GM18517 (cell line): Measurements from ENCODE around the gene HOXD3.

Experiments
- ATAC-seq: cut with Tn5 transposase; IDR thresholded peaks from one replicate; pipeline ENCODE4 v1.9.1; 2021; ENCODE audit warnings: mild to moderate bottlenecking, moderate library complexity; ENCODE audit not compliant: unreplicated experiment

The HOXD3 gene

GRCh38 chr2:176148751-176149421, 8.2 kb upstream of the HOXD3 start:
- no peak for ATAC-seq

GRCh38 chr2:176149481-176149938, 7.6 kb upstream of the HOXD3 start:
- ATAC-seq = no peak

- no peak for ATAC-seq
These were observed 7.0 kb upstream of the HOXD3 start for GRCh38 chr2:176149939-176150583.

- no peak for ATAC-seq
These were observed 6.3 kb upstream of the HOXD3 start for GRCh38 chr2:176150584-176151441.

GRCh38 chr2:176151442-176152287, 5.4 kb upstream of the HOXD3 start, which contains the start of gene HOXD4:
Gene HOXD4 (plus strand): TSS chr2:176151550. CDS start chr2:176151634, 84 bp downstream.
- ATAC-seq = no peak

- ATAC-seq = no peak
These were observed 4.5 kb upstream of the HOXD3 start for GRCh38 chr2:176152350-176153181.

GRCh38 chr2:176154576-176155252, 2.4 kb upstream of the HOXD3 start:
- ATAC-seq = no peak

- ATAC-seq = no peak
These were observed 1.6 kb upstream of the HOXD3 start for GRCh38 chr2:176155356-176156044.

- no peak for ATAC-seq
These were observed 753 bp upstream of the HOXD3 start for GRCh38 chr2:176156301-176156806.

- no peak for ATAC-seq
These were observed 535 bp downstream of the HOXD3 start for GRCh38 chr2:176157499-176158185.

- no peak for ATAC-seq
These were observed 1.1 kb downstream of the HOXD3 start for GRCh38 chr2:176158186-176158591.

GRCh38 chr2:176158855-176159662, 2.0 kb downstream of the HOXD3 start:
- no peak for ATAC-seq

- ATAC-seq = no peak
These were observed 2.6 kb downstream of the HOXD3 start for GRCh38 chr2:176159663-176160250.

- ATAC-seq = no peak
These were observed 3.3 kb downstream of the HOXD3 start for GRCh38 chr2:176160251-176160985.

GRCh38 chr2:176160986-176161824, 4.1 kb downstream of the HOXD3 start:
- no peak for ATAC-seq
